CD4-positive, alpha-beta T cell (primary cell): ENCODE data around the gene RAB39A. TPM values are rescaled to one million over a fixed set of nuclear protein-coding genes. Genes with fewer than 3 reads are reported as not detected.

Experiments used
- ATAC-seq: fragments of 200-7000 bp; cut with Tn5 transposase; one replicate; pipeline ENCODE4 v1.10.0; 2022; ENCODE audit warnings: mild to moderate bottlenecking; ENCODE audit not compliant: poor library complexity
- CTCF ChIA-PET: fragments of 350-600 bp; sonication (Branson Sonifier 250); formaldehyde crosslinking; loops from one replicate; lab custom pipeline; 2021; ENCODE audit warnings: antibody characterized with exemption, inconsistent platforms; lab: Charles Lee
- POLR2A ChIA-PET: fragments of 350-600 bp; sonication (Branson Sonifier 250); formaldehyde crosslinking; loops from one replicate; lab custom pipeline; 2021; ENCODE audit warnings: antibody characterized with exemption, inconsistent platforms; lab: Charles Lee
- DNase-seq, 14 experiments: peaks; one replicate each; pipeline ENCODE4 v3.0.0-alpha.2; 2013 to 2020; ENCODE audit warnings: mixed read lengths in 2 of 14
- H3K27ac ChIP-seq, 2 donors: one replicate each; pipeline versions ENCODE4 v1.5.1 to v1.7.0; 2013; ENCODE audit warnings: low read length in 2 of 2, low read depth in 1 of 2, mild to moderate bottlenecking in 1 of 2
- H3K27me3 ChIP-seq, 2 experiments: 1 replicate in 1 of 2; 2 replicates in 1 of 2; pipeline versions ENCODE4 v1.6.1 to v1.7.0; 2013; ENCODE audit warnings: low read length in 2 of 2, control low read depth in 1 of 2, mild to moderate bottlenecking in 1 of 2, moderate library complexity in 1 of 2; ENCODE audit not compliant: insufficient read depth in 2 of 2, control insufficient read depth in 1 of 2
- H3K36me3 ChIP-seq: one replicate; pipeline ENCODE4 v1.6.1; 2013; ENCODE audit warnings: low read length, control low read depth; ENCODE audit not compliant: insufficient read depth
- H3K4me1 ChIP-seq: one replicate; pipeline ENCODE4 v1.6.1; 2013; ENCODE audit warnings: low read length, control low read depth; ENCODE audit not compliant: insufficient read depth
- H3K4me3 ChIP-seq: one replicate; pipeline ENCODE4 v1.5.1; 2013; ENCODE audit warnings: mild to moderate bottlenecking, low read length, moderate library complexity
- H3K9me3 ChIP-seq, 2 experiments: 1 replicate in 1 of 2; 2 replicates in 1 of 2; pipeline versions ENCODE4 v1.6.1 to v1.7.0; 2013; ENCODE audit warnings: low read length in 2 of 2, mild to moderate bottlenecking in 2 of 2, control low read depth in 1 of 2, moderate library complexity in 1 of 2; ENCODE audit not compliant: control insufficient read depth in 1 of 2, insufficient read depth in 1 of 2
- H3K27ac Mint-ChIP-seq: one replicate; pipeline ENCODE4 v1.8.0; 2020; ENCODE audit warnings: mixed read lengths
- H3K27me3 Mint-ChIP-seq: one replicate; pipeline ENCODE4 v1.8.0; 2021; ENCODE audit warnings: mixed read lengths
- H3K36me3 Mint-ChIP-seq: one replicate; pipeline ENCODE4 v1.8.0; 2021; ENCODE audit warnings: low read depth, mixed read lengths
- H3K4me1 Mint-ChIP-seq: one replicate; pipeline ENCODE4 v1.8.0; 2021; ENCODE audit warnings: low read depth, mixed read lengths
- H3K4me3 Mint-ChIP-seq: one replicate; pipeline ENCODE4 v1.8.0; 2020; ENCODE audit warnings: mild to moderate bottlenecking, mixed read lengths
- H3K9me3 Mint-ChIP-seq: one replicate; pipeline ENCODE4 v1.8.0; 2020; ENCODE audit warnings: mixed read lengths
- CTCF ChIP-seq: fragments of 200-600 bp; IDR thresholded peaks from one replicate; pipeline ENCODE4 v1.8.0; 2022; ENCODE audit warnings: antibody characterized with exemption, mild to moderate bottlenecking
- intact Hi-C, 2 experiments: fragments of 100-400 bp; cut with DNase I in 1 of 2; cut with micrococcal nuclease in 1 of 2; formaldehyde crosslinking; loops; one replicate each; pipeline versions ENCODE4 v1.15.1 to v1.9.0; 2023 to 2025; cut with DNase I, micrococcal nuclease
- total RNA-seq, 174 experiments: library from RNA in 2 of 174; stranded (reverse) in 2 of 174; gene quantifications; one replicate each; pipeline ENCODE4 v1.2.3 and lab custom pipeline; 2021 to 2026

Gene RAB39A
- total RNA-seq, 2 experiments from 2014 or later: not detected

DNA sequence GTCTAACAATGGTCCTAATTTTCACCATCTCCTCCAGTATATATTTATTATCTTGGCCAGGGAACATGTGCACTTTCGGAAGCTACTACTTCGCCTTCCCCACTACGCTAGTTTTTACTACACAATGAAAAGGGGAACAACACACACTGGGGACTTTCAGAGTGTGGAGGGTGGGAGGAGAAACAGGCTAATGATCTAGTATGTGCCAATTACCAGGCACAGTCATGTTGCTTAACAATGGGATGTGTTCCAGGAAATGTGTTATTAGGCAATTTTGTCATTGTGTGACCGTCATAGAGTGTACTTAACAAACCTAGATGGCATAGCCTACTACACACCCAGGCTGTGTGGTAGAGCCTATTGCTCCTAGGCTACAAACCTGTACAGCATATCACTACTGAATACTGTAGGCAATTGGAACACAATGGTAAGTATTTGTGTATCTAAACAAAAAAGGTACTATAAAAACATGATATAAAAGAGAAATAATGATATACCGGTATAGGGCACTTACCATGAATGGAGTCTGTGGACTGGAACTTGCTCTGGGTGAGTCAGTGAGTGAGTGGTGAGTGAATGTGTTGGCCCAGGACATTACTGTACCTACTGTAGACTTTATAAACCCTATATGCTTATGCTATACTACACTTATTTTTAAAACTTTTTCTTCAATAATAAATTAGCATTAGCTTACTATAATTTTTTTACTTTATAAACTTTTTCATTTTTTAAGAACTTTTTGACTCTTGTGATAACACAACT lies 60.3 kb downstream of the RAB39A start:
- peak in 2 of 14 experiments; percentile 48 to 61 for DNase-seq
- H3K27me3 Mint-ChIP-seq: peaks cover 12% of the 10 kb centered on the region
- H3K27ac Mint-ChIP-seq: no peak overlapping the region
- H3K36me3 Mint-ChIP-seq: no peaks in the 10 kb centered on the region
- Histone ChIP-seq H3K27ac (no peak overlapping the region), H3K36me3 (no peaks in the 10 kb centered on the region), H3K9me3 (no peaks in the 10 kb centered on the region), H3K27me3 (no peaks in the 10 kb centered on the region), H3K4me3 (no peak overlapping the region), H3K4me1 (no peaks in the 10 kb centered on the region)
- intact Hi-C loops: no loop called here
- no peak for ATAC-seq
- ChIA-PET POLR2A (no interaction called here), CTCF (no interaction called here)
- H3K9me3 Mint-ChIP-seq: no peaks in the 10 kb centered on the region
- no peak overlapping the region for H3K4me3 Mint-ChIP-seq
- no peak for TF ChIP-seq CTCF
- H3K4me1 Mint-ChIP-seq: no peaks in the 10 kb centered on the region

GRCh38 chr11:107991868-107992414 lies 63.7 kb downstream of the RAB39A start:
- TF ChIP-seq CTCF: no peak

GRCh38 chr11:107996006-107996776 lies 67.9 kb downstream of the RAB39A start:
- POLR2A ChIA-PET: interaction anchor here (0.6 to 1.1 kb wide), 2 partner anchors 21 to 495 kb away, joined by 3 read pairs; no protein-coding TSS in a partner anchor
- Histone ChIP-seq H3K9me3 (no peaks in the 10 kb centered on the region), H3K36me3 (no peaks in the 10 kb centered on the region), H3K4me1 (no peaks in the 10 kb centered on the region), H3K27me3 (peaks cover 0 to 3% of the 10 kb centered on the region in 2 experiments), H3K27ac (no peak overlapping the region), H3K4me3 (no peak overlapping the region)
- Mint-ChIP-seq H3K9me3 (no peaks in the 10 kb centered on the region), H3K4me1 (no peaks in the 10 kb centered on the region), H3K36me3 (no peaks in the 10 kb centered on the region), H3K4me3 (no peak overlapping the region), H3K27me3 (peaks cover 17% of the 10 kb centered on the region), H3K27ac (no peak overlapping the region)
- no peak for ATAC-seq
- intact Hi-C loops: no loop called here
- DNase-seq: no peak
- CTCF ChIA-PET: interaction anchor here (1.3 kb wide), 1 partner anchor 12 kb away, joined by 6 read pairs; the partner anchor contains the start of gene CUL5
- TF ChIP-seq CTCF: no peak

More at GRCh38 chr11:107991868-107992414, 63.7 kb downstream of the RAB39A start:
- Histone ChIP-seq H3K4me3 (no peak overlapping the region), H3K4me1 (no peaks in the 10 kb centered on the region), H3K27ac (no peak overlapping the region), H3K27me3 (peaks cover 0 to 3% of the 10 kb centered on the region in 2 experiments), H3K9me3 (no peaks in the 10 kb centered on the region), H3K36me3 (no peaks in the 10 kb centered on the region)
- DNase-seq (no peak), ATAC-seq (no peak)
- no peak overlapping the region for H3K27ac Mint-ChIP-seq
- intact Hi-C loops: no loop called here
- no peaks in the 10 kb centered on the region for H3K4me1 Mint-ChIP-seq
- no peaks in the 10 kb centered on the region for H3K36me3 Mint-ChIP-seq
- POLR2A ChIA-PET: no interaction called here
- CTCF ChIA-PET: no interaction called here
- H3K27me3 Mint-ChIP-seq: peaks cover 12% of the 10 kb centered on the region
- no peak overlapping the region for H3K4me3 Mint-ChIP-seq
- H3K9me3 Mint-ChIP-seq: no peaks in the 10 kb centered on the region
